ENCODE results near the gene OGFOD2. TPM values are rescaled to one million over a fixed set of nuclear protein-coding genes. Genes with fewer than 3 reads are reported as not detected.
"Not testable (repeated sequence)": the region's sequence is repeated elsewhere in the genome, so short reads cannot be mapped to it uniquely, and the experiment has no call there.

Gene OGFOD2
- polyA plus RNA-seq, 1 donor, result 22.2 TPM

DNA sequence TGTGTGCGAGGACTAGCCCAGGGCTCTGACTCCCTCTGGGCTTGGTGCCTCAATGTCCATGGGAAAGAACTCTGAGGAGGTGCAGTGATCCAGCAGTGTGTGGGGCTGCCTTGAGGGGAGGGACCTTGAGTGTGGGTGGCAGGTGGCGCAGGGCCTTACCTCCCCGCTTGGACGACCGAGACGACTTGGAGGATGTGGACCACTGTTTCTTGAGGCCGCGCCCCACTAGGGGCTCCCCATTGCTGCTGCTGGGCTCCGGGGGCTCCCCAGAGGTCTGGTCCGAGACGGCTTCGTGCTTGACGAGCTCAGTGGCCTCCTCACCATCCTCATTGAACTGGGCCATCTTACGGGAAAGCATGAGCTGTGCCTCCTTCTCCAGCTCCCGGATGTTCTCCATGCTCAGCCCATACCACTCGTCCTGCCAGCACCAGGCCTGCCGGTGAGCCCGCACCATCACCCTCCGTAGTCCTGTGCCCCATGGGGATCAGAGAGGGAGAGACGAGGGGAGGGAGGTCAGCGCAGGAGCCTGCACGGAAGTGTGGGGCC lies 30.1 kb downstream of the OGFOD2 start:
- H3K27ac ChIP-seq (ENCODE audit: low read length), result no peak overlapping the region
- no peak for DNase-seq
- no peak overlapping the region for H3K4me3 ChIP-seq (ENCODE audit: low read length)
- H3K4me1 ChIP-seq (ENCODE audit: control insufficient read depth, insufficient read depth, low read length), result peaks cover 6% of the 10 kb centered on the region
- no CpG with 5 or more reads among the region's 22 CpGs for WGBS (ENCODE audit: insufficient coverage, low lambda C conversion rate)
- H3K9me3 ChIP-seq (ENCODE audit: control insufficient read depth, low read depth, low read length), result no peaks in the 10 kb centered on the region
- no peaks in the 10 kb centered on the region for H3K27me3 ChIP-seq (ENCODE audit: control insufficient read depth, insufficient read depth, low read length)
- H3K36me3 ChIP-seq (ENCODE audit: control insufficient read depth, insufficient read depth, low read length), result peaks cover 20% of the 10 kb centered on the region

DNA sequence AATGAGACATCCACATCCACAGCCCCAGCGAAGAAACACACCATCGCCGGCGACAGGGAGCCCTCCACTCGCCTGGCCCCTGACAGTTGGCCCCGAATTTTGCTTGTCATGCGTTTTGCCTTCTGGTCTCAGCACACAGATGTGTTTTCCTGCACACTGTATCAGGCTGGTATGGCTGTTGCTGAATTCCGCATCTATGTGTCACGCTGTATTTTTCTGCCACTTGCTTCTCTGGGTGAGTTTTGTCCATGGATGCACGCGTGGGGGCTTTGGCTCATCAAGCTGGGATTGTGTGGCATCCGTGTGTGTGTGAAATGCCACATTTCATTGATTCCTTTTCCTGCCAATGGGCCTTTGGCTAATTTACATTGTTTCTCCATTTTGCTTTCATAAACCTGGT lies 31.9 kb downstream of the OGFOD2 start:
- Histone ChIP-seq H3K4me3 (ENCODE audit: low read length) (no peak overlapping the region), H3K27ac (ENCODE audit: low read length) (no peak overlapping the region), H3K36me3 (ENCODE audit: control insufficient read depth, insufficient read depth, low read length) (peaks cover 23% of the 10 kb centered on the region), H3K4me1 (ENCODE audit: control insufficient read depth, insufficient read depth, low read length) (no peaks in the 10 kb centered on the region), H3K27me3 (ENCODE audit: control insufficient read depth, insufficient read depth, low read length) (no peaks in the 10 kb centered on the region), H3K9me3 (ENCODE audit: control insufficient read depth, low read depth, low read length) (no peaks in the 10 kb centered on the region)
- no peak for DNase-seq
- 80% methylated on average over 2 of the region's 12 CpGs for WGBS (ENCODE audit: insufficient coverage, low lambda C conversion rate)

DNA sequence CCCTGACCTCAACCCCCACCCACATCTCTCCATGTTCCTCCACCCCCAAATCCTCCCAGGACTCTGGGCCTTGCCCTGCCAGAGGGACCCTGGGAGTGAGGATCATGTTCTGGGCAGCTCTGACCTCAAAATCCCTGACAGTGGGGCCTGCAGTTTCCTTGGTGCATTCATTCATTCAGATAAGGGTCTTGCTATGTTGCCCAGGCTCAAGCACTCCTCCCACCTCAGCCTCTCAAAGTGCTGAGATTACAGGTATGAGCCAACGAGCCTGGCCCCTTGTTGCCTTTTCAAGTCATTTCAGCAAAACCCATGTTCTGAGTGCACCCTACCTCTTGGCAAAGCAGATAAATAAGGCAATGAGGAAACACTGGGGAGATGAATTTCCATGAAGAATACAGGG lies 35.1 kb downstream of the OGFOD2 start:
- WGBS (ENCODE audit: insufficient coverage, low lambda C conversion rate), result no CpG with 5 or more reads among the region's 1 CpG
- Histone ChIP-seq H3K36me3 (ENCODE audit: control insufficient read depth, insufficient read depth, low read length) (peaks cover 17% of the 10 kb centered on the region), H3K4me1 (ENCODE audit: control insufficient read depth, insufficient read depth, low read length) (no peaks in the 10 kb centered on the region), H3K9me3 (ENCODE audit: control insufficient read depth, low read depth, low read length) (no peaks in the 10 kb centered on the region), H3K27me3 (ENCODE audit: control insufficient read depth, insufficient read depth, low read length) (no peaks in the 10 kb centered on the region), H3K27ac (ENCODE audit: low read length) (no peak overlapping the region), H3K4me3 (ENCODE audit: low read length) (no peak overlapping the region)
- DNase-seq, result no peak

DNA sequence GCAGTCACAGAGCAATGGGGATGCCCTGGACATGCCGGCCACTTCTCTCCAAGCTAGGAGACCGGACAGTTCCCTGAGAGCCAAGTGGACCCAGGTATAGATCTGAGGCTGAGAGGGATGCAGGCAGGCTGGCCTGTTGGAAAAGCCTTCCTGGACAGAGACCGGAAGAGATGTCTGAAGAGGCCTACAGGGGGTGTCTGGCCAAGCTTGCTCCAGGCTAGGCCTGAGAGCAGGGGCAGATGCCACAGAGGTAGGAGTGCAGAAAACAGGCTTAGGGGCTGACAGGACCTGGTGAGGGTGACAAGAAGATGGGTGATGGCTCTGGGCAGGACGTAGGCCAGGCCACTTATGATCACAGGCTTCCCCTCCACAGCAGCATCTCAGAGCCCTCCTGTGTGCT lies 35.6 kb downstream of the OGFOD2 start:
- Histone ChIP-seq H3K9me3 (ENCODE audit: control insufficient read depth, low read depth, low read length) (no peaks in the 10 kb centered on the region), H3K4me1 (ENCODE audit: control insufficient read depth, insufficient read depth, low read length) (no peaks in the 10 kb centered on the region), H3K36me3 (ENCODE audit: control insufficient read depth, insufficient read depth, low read length) (peaks cover 17% of the 10 kb centered on the region), H3K27me3 (ENCODE audit: control insufficient read depth, insufficient read depth, low read length) (no peaks in the 10 kb centered on the region), H3K4me3 (ENCODE audit: low read length) (no peak overlapping the region), H3K27ac (ENCODE audit: low read length) (no peak overlapping the region)
- DNase-seq, result no peak
- WGBS (ENCODE audit: insufficient coverage, low lambda C conversion rate), result no CpG with 5 or more reads among the region's 4 CpGs

DNA sequence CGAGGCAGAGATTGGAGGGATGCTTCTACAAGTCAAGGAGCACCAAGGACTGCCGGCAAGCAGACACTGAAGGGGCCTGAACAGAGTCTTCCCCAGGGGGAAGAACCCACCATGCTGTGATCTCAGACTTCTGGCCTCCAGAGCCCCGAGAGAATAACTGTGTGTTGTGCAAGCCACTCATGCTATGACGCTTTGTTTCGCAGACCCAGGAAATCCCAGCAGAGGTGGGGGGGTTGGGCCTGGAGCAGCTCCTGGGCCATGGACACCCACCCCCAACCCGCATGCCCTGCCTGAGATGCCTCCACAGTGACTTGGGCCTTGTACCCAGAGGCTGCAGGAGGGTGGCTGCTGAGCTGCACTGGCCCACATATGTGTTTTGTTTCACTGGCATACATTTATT lies 36.7 kb downstream of the OGFOD2 start:
- Histone ChIP-seq H3K27ac (ENCODE audit: low read length) (no peak overlapping the region), H3K27me3 (ENCODE audit: control insufficient read depth, insufficient read depth, low read length) (no peaks in the 10 kb centered on the region), H3K4me3 (ENCODE audit: low read length) (no peak overlapping the region), H3K36me3 (ENCODE audit: control insufficient read depth, insufficient read depth, low read length) (peaks cover 17% of the 10 kb centered on the region), H3K4me1 (ENCODE audit: control insufficient read depth, insufficient read depth, low read length) (no peaks in the 10 kb centered on the region), H3K9me3 (ENCODE audit: control insufficient read depth, low read depth, low read length) (no peaks in the 10 kb centered on the region)
- no peak for DNase-seq
- WGBS (ENCODE audit: insufficient coverage, low lambda C conversion rate), result no CpG with 5 or more reads among the region's 6 CpGs

DNA sequence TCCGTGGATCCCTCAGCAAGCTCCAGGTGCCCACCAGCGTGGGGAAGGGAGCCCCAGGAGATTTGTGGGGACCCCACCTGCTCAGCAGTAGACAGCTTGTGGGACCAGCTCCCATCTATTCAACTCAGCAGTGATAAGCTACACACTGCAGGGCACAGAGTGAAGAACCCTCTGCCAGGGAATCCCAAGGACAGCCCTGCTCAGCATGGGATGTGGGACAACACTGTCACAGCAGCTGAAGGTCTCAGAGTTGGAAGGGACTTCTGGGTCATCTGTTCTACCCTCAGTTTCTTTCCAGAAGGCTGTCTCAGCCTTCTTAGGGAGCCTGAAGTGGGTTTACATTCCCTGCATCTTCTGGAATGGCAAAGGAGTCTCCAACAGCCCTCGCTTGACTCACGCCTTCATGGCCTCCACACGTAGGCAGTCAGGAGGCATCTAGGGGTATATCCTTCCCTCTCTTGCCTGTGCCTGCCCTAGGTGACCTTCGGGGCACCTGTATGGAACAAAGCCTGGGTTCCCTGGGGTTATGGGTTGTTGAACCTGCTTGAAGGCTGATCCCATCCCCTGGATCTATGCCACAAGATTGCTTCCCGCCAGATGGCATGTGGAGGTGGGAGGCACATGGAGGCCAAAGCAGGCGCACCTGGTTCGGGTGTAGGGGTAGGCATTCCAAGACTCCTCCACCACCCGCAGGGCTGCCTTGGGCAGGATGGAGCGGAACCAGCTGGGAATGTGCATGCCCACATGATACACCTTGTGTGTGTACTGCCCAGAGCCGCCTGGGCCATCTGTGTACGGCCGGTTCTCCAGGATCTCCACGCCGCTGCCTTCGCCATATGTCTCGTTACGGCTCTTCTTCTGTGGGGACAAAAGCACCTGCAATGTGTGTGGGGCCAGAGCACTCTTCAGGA lies 38.4 kb downstream of the OGFOD2 start:
- peaks cover 17% of the 10 kb centered on the region for H3K36me3 ChIP-seq (ENCODE audit: control insufficient read depth, insufficient read depth, low read length)
- no peak for DNase-seq
- H3K4me3 ChIP-seq (ENCODE audit: low read length), result no peak overlapping the region
- peaks cover 4% of the 10 kb centered on the region for H3K4me1 ChIP-seq (ENCODE audit: control insufficient read depth, insufficient read depth, low read length)
- H3K27me3 ChIP-seq (ENCODE audit: control insufficient read depth, insufficient read depth, low read length), result no peaks in the 10 kb centered on the region
- WGBS (ENCODE audit: insufficient coverage, low lambda C conversion rate), result no CpG with 5 or more reads among the region's 19 CpGs
- no peak overlapping the region for H3K27ac ChIP-seq (ENCODE audit: low read length)
- H3K9me3 ChIP-seq (ENCODE audit: control insufficient read depth, low read depth, low read length), result no peaks in the 10 kb centered on the region

DNA sequence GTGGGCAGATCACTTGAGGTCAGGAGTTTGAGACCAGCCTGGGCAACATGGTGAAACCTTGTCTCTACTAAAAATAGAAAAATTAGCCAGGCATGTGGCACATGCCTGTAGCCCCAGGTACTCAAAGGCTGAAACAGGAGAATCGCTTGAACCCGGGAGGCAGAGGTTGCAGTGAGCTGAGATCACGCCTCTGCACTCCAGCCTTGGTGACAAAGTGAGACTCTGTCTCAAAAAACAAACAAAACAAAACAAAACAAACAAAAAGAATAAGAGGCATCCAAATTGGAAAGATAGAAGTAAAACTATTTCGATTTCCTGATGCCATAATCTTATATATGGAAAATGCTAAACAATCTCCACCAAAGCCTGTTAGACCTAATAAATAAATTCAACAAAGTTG lies 39.4 kb downstream of the OGFOD2 start:
- not testable (repeated sequence) for H3K9me3 ChIP-seq (ENCODE audit: control insufficient read depth, low read depth, low read length); H3K27me3 ChIP-seq (ENCODE audit: control insufficient read depth, insufficient read depth, low read length); DNase-seq; H3K4me3 ChIP-seq (ENCODE audit: low read length); H3K27ac ChIP-seq (ENCODE audit: low read length)
- peaks cover 13% of the 10 kb centered on the region for H3K4me1 ChIP-seq (ENCODE audit: control insufficient read depth, insufficient read depth, low read length)
- peaks cover 12% of the 10 kb centered on the region for H3K36me3 ChIP-seq (ENCODE audit: control insufficient read depth, insufficient read depth, low read length)
- 90% methylated on average over 2 of the region's 4 CpGs for WGBS (ENCODE audit: insufficient coverage, low lambda C conversion rate)

DNA sequence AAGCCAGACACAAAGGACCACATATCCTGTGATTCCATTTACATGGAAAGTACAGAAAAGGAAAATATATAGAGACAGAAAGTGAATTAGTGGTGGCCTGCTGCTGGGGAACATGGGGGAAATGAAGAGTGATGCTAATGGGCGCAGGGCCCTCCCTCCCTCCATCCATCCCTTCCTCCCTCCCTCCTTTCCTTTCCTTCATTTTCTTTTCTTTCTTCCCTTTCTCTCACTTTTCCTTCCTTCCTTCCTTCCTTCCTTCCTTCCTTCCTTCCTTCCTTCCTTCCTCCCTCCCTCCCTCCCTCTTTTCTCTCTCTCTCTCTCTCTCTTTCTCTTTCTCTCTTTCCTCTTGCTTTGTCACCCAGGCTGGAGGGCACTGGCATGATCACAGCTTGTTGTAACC lies 42.7 kb downstream of the OGFOD2 start:
- WGBS (ENCODE audit: insufficient coverage, low lambda C conversion rate), result no CpG with 5 or more reads among the region's 1 CpG
- Histone ChIP-seq H3K4me3 (ENCODE audit: low read length) (no peak overlapping the region), H3K36me3 (ENCODE audit: control insufficient read depth, insufficient read depth, low read length) (peaks cover 3% of the 10 kb centered on the region), H3K27ac (ENCODE audit: low read length) (peak overlapping the region; percentile 89), H3K27me3 (ENCODE audit: control insufficient read depth, insufficient read depth, low read length) (no peaks in the 10 kb centered on the region), H3K4me1 (ENCODE audit: control insufficient read depth, insufficient read depth, low read length) (peaks cover 30% of the 10 kb centered on the region), H3K9me3 (ENCODE audit: control insufficient read depth, low read depth, low read length) (no peaks in the 10 kb centered on the region)
- no peak for DNase-seq

DNA sequence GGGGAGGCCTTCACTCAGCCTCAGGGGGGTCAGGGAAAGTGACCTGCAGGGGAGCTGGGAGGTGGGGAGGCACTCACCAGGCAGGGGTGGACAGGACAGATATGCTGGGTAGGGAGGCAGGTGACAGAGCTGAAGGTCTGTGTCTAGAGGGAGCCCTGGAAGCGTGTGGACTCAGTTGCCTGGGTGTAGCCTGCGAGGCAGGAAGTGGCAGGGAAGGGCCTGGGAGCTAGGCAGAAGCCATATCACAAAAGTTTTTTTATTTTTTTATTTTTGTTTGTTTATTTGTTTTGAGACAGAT lies 44.7 kb downstream of the OGFOD2 start:
- peaks cover 30% of the 10 kb centered on the region for H3K4me1 ChIP-seq (ENCODE audit: control insufficient read depth, insufficient read depth, low read length)
- DNase-seq, result peak in 1 of 2 donors; percentile 68
- H3K27ac ChIP-seq (ENCODE audit: low read length), result peak overlapping the region; percentile 89
- H3K9me3 ChIP-seq (ENCODE audit: control insufficient read depth, low read depth, low read length), result no peaks in the 10 kb centered on the region
- no peaks in the 10 kb centered on the region for H3K36me3 ChIP-seq (ENCODE audit: control insufficient read depth, insufficient read depth, low read length)
- WGBS (ENCODE audit: insufficient coverage, low lambda C conversion rate), result no CpG with 5 or more reads among the region's 2 CpGs
- no peaks in the 10 kb centered on the region for H3K27me3 ChIP-seq (ENCODE audit: control insufficient read depth, insufficient read depth, low read length)
- H3K4me3 ChIP-seq (ENCODE audit: low read length), result no peak overlapping the region

DNA sequence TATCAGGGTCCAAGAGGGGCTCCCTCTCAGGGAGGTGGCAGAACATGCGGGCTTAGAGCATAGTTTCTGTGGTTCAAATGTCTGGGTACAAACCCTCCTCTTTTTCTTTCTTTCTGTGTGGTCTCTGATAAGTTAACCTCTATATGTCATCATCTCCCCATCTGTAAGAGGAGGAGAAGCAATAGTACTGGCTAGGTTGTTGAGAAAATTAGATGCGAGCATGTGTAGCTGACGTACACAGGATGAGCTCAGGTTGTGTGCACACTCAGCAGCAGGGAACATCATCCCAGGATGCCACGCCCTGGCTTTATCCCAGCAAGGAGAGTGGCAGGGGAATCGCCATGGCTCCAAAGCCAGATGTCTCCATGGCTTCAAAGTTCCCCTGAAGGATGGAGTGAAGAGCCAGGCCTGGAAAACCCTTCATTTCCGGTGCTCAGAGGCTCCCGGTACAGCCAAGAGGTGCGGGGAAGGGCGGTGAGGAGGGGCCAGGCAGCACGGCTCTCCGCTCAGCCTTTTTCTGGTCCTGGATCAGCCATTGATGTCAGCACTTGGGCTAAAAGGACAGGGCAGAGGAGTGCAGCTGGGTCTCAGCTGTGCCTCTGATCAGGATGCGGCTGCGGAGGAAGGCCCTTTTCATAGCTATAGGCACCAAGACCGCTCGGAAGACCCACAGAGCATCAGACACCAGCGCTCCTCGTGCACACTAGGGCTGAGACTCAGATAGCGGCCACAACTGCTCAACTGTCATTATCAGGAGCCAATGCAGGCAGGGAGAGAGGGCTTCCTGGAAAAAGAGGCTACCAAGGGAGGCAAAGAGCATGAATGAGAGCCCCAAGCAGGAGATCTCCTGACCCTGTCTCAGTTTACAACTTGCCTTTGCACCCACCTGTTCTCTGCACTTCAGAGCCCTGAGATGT lies 46.9 kb downstream of the OGFOD2 start:
- no peaks in the 10 kb centered on the region for H3K36me3 ChIP-seq (ENCODE audit: control insufficient read depth, insufficient read depth, low read length)
- no CpG with 5 or more reads among the region's 18 CpGs for WGBS (ENCODE audit: insufficient coverage, low lambda C conversion rate)
- no peak for DNase-seq

More for the DNA sequence above, 46.9 kb downstream of the OGFOD2 start:
- H3K27ac ChIP-seq (ENCODE audit: low read length), result no peak overlapping the region
- no peaks in the 10 kb centered on the region for H3K27me3 ChIP-seq (ENCODE audit: control insufficient read depth, insufficient read depth, low read length)
- no peak overlapping the region for H3K4me3 ChIP-seq (ENCODE audit: low read length)
- peaks cover 30% of the 10 kb centered on the region for H3K4me1 ChIP-seq (ENCODE audit: control insufficient read depth, insufficient read depth, low read length)
- H3K9me3 ChIP-seq (ENCODE audit: control insufficient read depth, low read depth, low read length), result no peaks in the 10 kb centered on the region

Data from large intestine (tissue), 3 donors.